LNCaP clone FGC (cell line): ENCODE results near the gene IFFO2.

Experiments used
- DNase-seq: peaks from one replicate; pipeline ENCODE4 v3.0.0-alpha.2; 2011; ENCODE audit warnings: low read depth
- H3K4me3 ChIP-seq: 2 replicates; pipeline ENCODE4 v1.5.1; 2011; ENCODE audit warnings: mild to moderate bottlenecking, low read depth, low read length, control low read depth
- TF ChIP-seq, protein P1 (sequence below): IDR thresholded peaks from 2 replicates; pipeline ENCODE4 v1.5.1; 2012; ENCODE audit warnings: mild to moderate bottlenecking; ENCODE audit not compliant: control insufficient read depth, insufficient read depth; ENCODE audit errors: extremely low read depth

The IFFO2 gene

GRCh38 chr1:18956193-18957135, at the start of gene IFFO2:
Gene IFFO2, minus strand, starts transcription at chr1:18956676. Its CDS starts 344 bp downstream, at chr1:18956332.
- H3K4me3 ChIP-seq: peak within 1 kb of the TSS; percentile 53
- no peak for DNase-seq
- TF ChIP-seq, protein P1, sequence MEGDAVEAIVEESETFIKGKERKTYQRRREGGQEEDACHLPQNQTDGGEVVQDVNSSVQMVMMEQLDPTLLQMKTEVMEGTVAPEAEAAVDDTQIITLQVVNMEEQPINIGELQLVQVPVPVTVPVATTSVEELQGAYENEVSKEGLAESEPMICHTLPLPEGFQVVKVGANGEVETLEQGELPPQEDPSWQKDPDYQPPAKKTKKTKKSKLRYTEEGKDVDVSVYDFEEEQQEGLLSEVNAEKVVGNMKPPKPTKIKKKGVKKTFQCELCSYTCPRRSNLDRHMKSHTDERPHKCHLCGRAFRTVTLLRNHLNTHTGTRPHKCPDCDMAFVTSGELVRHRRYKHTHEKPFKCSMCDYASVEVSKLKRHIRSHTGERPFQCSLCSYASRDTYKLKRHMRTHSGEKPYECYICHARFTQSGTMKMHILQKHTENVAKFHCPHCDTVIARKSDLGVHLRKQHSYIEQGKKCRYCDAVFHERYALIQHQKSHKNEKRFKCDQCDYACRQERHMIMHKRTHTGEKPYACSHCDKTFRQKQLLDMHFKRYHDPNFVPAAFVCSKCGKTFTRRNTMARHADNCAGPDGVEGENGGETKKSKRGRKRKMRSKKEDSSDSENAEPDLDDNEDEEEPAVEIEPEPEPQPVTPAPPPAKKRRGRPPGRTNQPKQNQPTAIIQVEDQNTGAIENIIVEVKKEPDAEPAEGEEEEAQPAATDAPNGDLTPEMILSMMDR: no peak

DNA sequence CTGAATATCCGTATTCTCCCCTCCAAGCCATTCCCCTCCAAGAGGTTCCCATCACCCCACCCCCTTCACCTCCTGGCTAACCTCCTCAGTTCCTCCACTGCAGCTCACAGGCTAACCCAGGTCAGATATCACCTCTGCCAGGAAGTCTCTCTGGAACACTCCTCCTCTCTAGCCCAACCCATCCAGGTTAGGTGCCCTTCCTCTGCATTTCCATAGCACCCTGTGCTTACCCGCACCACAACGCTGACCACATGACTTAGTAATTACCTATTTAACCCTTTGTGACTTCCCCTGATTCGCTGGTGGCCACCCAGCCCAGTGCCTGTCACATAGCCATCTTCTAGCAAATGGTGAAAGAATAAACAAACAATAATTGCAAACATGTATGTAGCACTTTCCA, 49.5 kb upstream of the IFFO2 start:
- DNase-seq: no peak
- TF ChIP-seq, protein P1: no peak
- no peak overlapping the region for H3K4me3 ChIP-seq

- TF ChIP-seq, protein P1: no peak
- H3K4me3 ChIP-seq: no peak overlapping the region
- DNase-seq: no peak
Observed at GRCh38 chr1:19003371-19004290, 47.2 kb upstream of the IFFO2 start.

- DNase-seq: no peak
- H3K4me3 ChIP-seq: no peak overlapping the region
- TF ChIP-seq, protein P1: no peak
Observed at GRCh38 chr1:19000065-19000464, 43.6 kb upstream of the IFFO2 start.

GRCh38 chr1:18999359-18999758, 42.9 kb upstream of the IFFO2 start:
- TF ChIP-seq, protein P1: no peak
- H3K4me3 ChIP-seq: no peak overlapping the region
- peak; percentile 61 for DNase-seq

DNA sequence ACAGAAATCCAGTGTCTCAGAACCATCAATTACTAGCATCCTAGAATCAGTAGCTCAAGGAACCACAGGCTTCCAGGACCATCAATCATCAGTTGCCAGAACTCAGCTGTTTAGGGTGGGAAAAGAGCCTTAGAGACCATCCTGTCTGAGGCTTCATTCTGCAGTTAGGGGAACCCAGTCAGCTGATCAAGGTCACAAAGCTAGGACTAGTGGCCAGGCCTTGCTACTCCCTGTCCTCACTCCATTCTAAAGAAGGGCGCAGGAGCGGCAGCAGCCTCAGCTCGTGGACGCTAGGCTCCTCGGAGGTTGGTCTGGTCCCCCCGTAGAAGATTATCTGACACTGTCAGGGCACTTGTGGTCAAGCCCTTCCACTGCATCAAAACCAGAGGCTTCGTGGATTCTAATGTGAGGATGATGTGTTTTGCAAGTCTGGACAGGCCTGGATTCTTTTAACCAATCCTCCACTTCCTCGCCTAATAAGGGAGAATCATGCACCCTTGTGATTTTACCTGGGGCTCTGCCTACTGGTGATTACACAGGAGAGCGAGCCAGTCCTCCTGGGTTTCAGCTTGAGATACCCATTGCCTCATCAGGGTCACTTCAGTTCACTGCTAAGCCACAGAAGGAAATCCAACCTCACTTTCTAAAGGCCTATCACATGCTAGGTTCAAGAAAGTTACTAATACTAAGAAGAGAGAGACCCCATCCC, 41.7 kb upstream of the IFFO2 start:
- TF ChIP-seq, protein P1: no peak
- no peak overlapping the region for H3K4me3 ChIP-seq
- peak; percentile 72 for DNase-seq
